NOMO-1 treated with dmso at 0.1 percent for 144 hours (cell line): ENCODE data around the gene TSPAN14.

Experiments used
- DNase-seq: peaks from one replicate; lab custom pipeline; 2025; ENCODE audit not compliant: unreplicated experiment; lab: John Stamatoyannopoulos, UW

Gene TSPAN14

DNA sequence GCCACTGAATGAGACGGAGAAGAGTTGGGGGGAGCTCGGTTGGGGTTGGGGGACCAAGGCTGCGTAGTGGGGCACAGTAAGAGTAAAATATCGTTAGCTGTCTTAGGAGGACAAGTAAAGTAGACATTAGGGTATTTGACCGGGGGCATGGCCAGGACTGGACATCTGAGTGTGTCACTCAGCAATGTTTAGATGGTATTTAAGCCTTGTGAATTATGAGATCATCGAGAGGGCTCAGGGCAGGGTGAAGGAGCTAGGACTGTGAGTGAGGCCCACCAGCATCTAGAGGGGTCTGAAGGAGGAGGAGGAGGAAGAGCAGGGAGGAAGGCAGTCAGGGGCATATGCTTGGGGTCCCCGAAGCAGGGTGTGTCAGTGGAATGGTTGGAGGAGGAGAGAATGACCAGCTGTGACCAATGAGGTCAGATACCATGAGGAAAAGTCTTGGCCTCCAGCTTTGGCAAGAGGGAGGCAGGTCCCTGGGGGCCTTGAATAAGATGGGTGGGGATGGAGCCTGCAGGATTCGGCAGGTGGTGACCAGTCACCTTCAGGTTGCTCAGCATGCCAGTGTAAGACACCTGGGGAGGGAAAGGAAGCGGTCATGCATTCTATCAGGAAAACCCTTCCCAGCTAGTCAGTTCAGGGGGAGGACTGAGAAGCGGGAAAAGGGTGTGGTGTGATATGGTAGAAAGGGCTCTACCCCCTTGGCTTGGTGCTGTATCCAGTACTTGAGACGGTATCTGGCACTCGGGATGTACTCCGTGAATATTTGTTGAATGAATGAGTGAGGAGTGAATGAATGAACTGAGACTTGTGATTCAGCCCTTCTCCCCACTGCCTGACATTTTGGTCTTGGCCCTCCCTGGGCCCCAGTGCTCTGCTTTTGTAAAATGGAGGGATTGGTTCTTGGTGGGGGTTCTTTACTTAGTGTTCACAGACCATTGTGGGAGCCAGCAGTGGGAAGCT is 48.8 kb downstream of the TSPAN14 start:
- DNase-seq = no peak

DNA sequence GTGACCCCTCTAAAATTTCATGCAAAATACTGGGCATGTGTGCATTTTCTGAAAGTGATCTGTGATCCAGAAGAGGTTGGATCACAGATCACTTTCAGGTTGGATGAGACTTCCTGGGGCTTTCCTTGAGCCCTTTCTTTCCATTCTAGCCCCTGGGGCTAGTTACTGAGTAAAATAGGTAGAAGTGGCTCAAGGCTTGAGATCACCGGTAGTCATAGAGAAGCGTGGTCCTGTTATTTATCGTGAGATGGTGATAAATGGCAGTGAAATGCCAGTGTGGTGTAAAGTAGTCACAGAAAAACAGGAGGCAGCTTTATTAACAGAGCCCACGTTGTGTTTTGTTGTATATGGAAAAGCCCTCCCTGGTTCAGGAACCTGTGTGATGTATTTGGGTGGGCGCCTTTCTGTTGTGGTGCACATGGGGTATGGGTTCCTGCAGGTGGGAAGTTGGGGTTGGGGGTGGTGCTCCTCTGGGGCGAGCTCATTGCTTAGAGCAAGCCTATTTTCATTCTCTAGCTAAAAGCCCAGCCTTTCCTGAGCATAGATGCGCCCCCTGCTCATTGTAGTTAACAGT is 49.6 kb downstream of the TSPAN14 start:
- DNase-seq = no peak

GRCh38 chr10:80504158-80504811 is 50.2 kb downstream of the TSPAN14 start:
- peak; percentile 28 for DNase-seq

DNA sequence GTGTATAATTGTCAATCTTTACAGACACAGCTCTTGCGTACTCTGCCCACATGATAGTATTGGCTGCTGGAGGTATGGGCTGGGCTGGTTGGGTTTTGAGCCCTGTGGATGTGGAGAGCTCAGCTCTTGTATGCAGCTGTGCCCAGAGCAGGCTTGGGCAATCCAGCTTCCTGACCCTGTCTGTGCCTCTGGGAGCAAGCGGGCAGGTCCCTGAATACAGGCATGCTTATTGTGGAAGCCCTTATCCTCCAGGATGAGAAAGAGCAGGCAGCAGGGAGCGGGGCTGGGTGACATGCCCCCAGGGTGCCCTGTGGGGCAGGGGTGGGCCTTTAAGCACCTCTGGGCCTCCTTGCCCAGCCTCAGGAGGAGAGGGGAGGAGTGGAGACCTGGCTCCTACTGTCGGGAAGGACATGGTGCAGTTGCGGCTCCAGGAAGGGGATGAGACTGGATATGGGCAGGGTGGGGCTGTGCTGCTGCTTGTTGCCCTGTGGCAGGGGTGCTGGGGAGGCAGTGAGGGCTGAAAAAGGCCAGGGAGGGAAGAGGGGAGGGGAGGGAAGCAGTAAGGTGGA is 50.9 kb downstream of the TSPAN14 start:
- no peak for DNase-seq

- no peak for DNase-seq
Measured at GRCh38 chr10:80506189-80506575, 52.1 kb downstream of the TSPAN14 start.

DNA sequence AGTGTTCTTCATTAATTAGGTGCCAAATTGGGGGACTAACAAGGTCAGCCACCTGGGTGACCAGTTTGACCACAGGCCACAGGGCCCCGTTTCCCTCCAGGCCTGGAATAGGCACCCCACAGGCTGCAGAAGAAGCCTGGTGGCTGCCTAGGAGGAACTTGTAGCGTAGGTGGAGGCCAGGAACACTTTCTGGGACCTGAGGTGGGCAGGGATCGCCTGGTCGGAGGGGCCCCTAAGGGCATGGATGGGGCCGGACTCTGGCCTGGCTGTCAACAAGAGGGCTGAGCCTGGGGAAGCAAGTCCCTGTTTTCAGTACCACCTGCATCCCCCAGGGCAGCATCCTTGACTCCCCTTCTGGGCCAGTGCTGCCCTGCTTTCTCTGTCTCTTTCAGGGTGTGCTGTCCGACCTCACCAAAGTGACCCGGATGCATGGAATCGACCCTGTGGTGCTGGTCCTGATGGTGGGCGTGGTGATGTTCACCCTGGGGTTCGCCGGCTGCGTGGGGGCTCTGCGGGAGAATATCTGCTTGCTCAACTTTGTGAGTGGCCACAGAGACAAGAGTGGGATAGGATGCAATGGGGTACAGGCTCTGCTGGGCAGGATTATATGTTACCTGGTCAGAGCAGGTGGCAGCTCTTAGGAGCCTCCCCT is 52.9 kb downstream of the TSPAN14 start:
- DNase-seq = no peak

- no peak for DNase-seq
Measured at GRCh38 chr10:80509108-80509402, 54.9 kb downstream of the TSPAN14 start.

DNA sequence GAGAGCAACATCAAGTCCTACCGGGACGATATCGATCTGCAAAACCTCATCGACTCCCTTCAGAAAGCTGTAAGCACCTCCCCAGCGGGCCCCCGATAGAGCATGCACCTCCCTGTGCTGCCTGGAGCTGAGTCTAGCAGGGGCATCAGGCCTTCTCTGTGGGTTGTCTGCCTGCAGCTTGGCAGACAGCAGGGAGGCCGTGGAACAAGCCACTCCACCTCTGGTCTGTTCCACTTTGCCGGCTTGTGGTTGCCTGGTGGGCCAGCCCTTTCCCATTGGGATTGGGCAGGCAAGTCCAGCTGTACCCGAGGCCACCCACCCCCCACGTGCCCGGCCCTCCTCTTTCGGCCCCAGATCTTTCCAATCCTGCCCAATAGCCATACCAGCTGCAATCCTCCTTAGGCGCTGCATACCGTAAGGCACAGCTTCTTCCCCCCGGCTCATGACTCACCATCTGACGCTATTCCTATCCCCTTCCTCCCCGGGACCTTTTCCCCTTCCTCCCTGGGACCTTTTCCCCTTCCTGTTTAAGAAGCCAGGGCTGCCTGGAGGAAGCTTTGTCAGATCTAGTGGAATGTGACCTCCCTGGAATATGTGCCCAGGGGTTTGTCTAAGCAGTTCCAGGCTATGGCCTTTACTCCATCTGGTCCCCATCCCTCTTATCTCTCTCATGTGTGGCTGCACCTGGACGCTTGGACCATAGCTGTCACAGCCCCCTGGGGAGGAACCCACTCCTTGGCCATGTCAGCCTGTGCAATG is 55.5 kb downstream of the TSPAN14 start:
- DNase-seq = no peak

GRCh38 chr10:80512031-80512526 is 58.0 kb downstream of the TSPAN14 start:
- no peak for DNase-seq

- DNase-seq = no peak
Measured at GRCh38 chr10:80513106-80513505, 59.0 kb downstream of the TSPAN14 start.

DNA sequence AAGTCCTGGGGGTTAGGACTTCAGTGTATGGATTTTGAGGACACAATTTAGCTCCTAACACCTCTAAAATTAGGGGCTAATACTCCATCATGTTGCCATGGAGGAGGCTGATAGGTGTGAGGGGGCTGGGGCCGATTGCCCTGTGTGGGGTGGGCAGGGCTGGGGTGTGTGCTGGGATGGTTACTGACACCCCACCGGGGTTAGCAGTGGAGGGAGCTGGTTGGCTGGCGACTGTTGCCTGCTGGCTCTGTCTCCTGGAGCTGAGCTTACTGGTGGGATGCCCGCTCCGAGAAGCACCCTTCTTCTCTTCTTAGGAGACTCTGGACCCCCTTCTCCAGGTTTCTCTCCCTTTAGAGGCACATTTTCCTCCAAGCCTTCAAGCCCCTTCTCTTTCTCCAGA is 61.4 kb downstream of the TSPAN14 start:
- no peak for DNase-seq

GRCh38 chr10:80515941-80516340 is 61.8 kb downstream of the TSPAN14 start:
- DNase-seq = no peak

GRCh38 chr10:80516506-80517075 is 62.5 kb downstream of the TSPAN14 start:
- DNase-seq = no peak

- no peak for DNase-seq
Measured at GRCh38 chr10:80517416-80518142, 63.5 kb downstream of the TSPAN14 start.

DNA sequence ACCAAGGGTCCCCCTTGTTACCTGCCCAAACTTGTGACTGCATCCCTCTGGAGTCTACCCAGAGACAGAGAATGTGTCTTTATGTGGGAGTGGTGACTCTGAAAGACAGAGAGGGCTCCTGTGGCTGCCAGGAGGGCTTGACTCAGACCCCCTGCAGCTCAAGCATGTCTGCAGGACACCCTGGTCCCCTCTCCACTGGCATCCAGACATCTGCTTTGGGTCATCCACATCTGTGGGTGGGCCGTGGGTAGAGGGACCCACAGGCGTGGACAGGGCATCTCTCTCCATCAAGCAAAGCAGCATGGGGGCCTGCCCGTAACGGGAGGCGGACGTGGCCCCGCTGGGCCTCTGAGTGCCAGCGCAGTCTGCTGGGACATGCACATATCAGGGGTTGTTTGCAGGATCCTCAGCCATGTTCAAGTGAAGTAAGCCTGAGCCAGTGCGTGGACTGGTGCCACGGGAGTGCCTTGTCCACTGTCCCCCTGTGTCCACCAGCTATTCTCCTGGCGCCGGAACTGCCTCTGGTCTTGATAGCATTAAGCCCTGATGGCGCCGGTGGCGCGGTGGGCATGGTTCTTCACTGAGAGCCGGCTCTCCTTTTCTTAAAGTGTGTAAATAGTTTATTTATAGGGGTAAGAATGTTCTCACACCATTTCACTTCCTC is 64.2 kb downstream of the TSPAN14 start:
- peak; percentile 22 for DNase-seq

DNA sequence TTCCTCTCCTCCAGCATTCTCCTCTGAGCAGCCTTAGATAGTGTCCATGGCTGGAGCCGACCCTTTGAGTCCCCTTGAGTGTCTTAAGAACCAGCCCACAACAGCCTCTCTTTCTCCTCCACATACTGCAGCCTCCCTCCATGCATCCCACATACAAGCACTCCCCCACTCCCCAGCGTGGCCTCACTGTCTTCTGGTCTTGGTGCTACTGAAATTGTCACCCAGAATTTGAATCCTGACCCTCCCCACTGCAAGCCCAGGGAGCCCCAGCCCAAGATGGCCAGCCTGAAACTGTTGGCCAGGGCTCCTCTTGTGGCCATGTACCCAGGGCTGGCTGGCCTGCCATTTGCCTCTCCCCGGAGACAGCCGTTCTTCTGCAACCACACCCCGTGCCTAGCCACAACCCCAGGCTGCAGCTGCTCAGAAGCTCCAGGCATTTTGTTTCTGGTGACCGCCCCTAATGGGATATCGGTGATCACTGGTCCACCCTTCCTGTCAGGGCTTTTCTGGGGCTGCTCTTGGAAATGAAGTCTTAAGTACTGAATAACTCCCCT is 64.8 kb downstream of the TSPAN14 start:
- no peak for DNase-seq

DNA sequence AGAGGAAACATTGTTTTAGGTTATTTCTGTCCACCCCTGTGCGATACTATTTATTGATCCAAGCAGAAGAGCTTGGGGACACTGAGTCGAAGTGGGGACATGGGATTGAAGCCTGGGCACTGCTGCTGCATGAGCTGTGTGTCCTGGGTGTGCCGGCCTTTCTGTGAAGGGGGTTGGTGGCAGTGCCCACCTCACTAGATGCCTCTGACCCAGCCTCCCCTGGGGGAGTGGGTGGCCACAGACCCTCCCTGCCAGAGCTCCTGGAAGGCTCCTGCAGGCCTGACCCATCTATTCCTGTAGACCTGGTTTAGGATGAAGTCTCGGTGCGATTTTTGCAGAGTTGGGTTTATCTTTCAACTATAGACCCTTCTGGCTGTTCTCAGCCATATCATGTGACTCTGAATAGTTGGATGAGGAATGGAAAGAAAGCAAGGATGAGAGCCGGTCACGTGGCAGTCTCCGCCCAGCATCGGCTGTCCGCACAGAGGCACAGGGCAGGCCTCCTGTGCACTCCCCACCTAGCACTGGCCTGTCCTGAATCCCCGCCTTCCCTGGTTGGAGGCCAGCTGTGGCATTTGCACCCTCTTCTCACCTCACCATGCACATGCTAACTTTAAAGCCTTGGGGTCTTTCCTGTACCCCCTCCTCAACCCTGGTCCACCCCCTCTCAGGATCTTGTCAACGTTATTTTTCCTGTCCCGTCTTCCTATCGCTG is 66.0 kb downstream of the TSPAN14 start:
- DNase-seq = no peak
